Liver (tissue), 9 donors: ENCODE measurements around the gene TPRN. TPM values are rescaled to one million over a fixed set of nuclear protein-coding genes. Genes with fewer than 3 reads are reported as not detected.

ENCODE experiments used
- DNase-seq: peaks from one replicate; pipeline ENCODE4 v3.0.0-alpha.2; 2017; ENCODE audit warnings: low spot score
- H3K27ac ChIP-seq, 2 donors: one replicate each; pipeline ENCODE4 v1.7.0; 2013; ENCODE audit warnings: inconsistent platforms in 2 of 2, low read length in 2 of 2, control low read depth in 1 of 2, low read depth in 1 of 2, mild to moderate bottlenecking in 1 of 2
- H3K27me3 ChIP-seq, 4 donors: one replicate each; pipeline versions ENCODE4 v1.6.1 to v1.7.0; 2013; ENCODE audit warnings: low read length in 3 of 4, inconsistent platforms in 1 of 4, mild to moderate bottlenecking in 1 of 4, moderate library complexity in 1 of 4; ENCODE audit not compliant: control insufficient read depth in 4 of 4, insufficient read depth in 4 of 4
- H3K36me3 ChIP-seq, 4 donors: one replicate each; pipeline versions ENCODE4 v1.6.1 to v1.7.0; 2013; ENCODE audit warnings: low read length in 3 of 4, mild to moderate bottlenecking in 3 of 4, low read depth in 1 of 4, moderate library complexity in 1 of 4; ENCODE audit not compliant: control insufficient read depth in 4 of 4, insufficient read depth in 3 of 4
- H3K4me1 ChIP-seq, 4 donors: one replicate each; pipeline versions ENCODE4 v1.6.1 to v1.7.0; 2013; ENCODE audit warnings: low read length in 3 of 4, mild to moderate bottlenecking in 3 of 4, moderate library complexity in 1 of 4; ENCODE audit not compliant: control insufficient read depth in 4 of 4, insufficient read depth in 4 of 4
- H3K4me3 ChIP-seq, 3 donors: one replicate each; pipeline versions ENCODE4 v1.6.1 to v1.7.0; 2013; ENCODE audit warnings: low read length in 3 of 3, control low read depth in 1 of 3, low read depth in 1 of 3, mild to moderate bottlenecking in 1 of 3
- H3K9ac ChIP-seq, 2 donors: one replicate each; pipeline ENCODE4 v1.7.0; 2013; ENCODE audit warnings: low read length in 2 of 2, mild to moderate bottlenecking in 2 of 2, moderate library complexity in 2 of 2, control low read depth in 1 of 2, low read depth in 1 of 2
- H3K9me3 ChIP-seq, 4 donors: one replicate each; pipeline versions ENCODE4 v1.6.1 to v1.7.0; 2013; ENCODE audit warnings: low read length in 3 of 4; ENCODE audit not compliant: control insufficient read depth in 4 of 4
- EGR1 ChIP-seq, 2 donors: IDR thresholded peaks; 2 replicates each; pipeline ENCODE4 v1.6.1; 2016 to 2018; ENCODE audit warnings: antibody characterized with exemption in 2 of 2, low read depth in 2 of 2
- FOXA1 ChIP-seq: IDR thresholded peaks from 2 replicates; pipeline ENCODE4 v1.6.1; 2016; ENCODE audit warnings: antibody characterized with exemption
- FOXA2 ChIP-seq: IDR thresholded peaks from 2 replicates; pipeline ENCODE4 v1.6.1; 2016; ENCODE audit warnings: antibody characterized with exemption
- GABPA ChIP-seq, 2 donors: IDR thresholded peaks in 1 of 2; conservative IDR thresholded peaks in 1 of 2; 2 replicates each; pipeline ENCODE4 v1.6.1; 2016; ENCODE audit warnings: antibody characterized with exemption in 2 of 2, mild to moderate bottlenecking in 1 of 2, moderate library complexity in 1 of 2
- HNF4A ChIP-seq, 2 donors: conservative IDR thresholded peaks; 2 replicates each; pipeline ENCODE4 v1.6.1; 2016; ENCODE audit warnings: antibody characterized with exemption in 2 of 2, mild to moderate bottlenecking in 2 of 2
- HNF4G ChIP-seq: IDR thresholded peaks from 2 replicates; pipeline ENCODE4 v1.6.1; 2016; ENCODE audit warnings: antibody characterized with exemption
- JUND ChIP-seq, 2 donors: IDR thresholded peaks; 2 replicates each; pipeline ENCODE4 v1.6.1; 2016; ENCODE audit warnings: antibody characterized with exemption in 2 of 2
- MAX ChIP-seq: IDR thresholded peaks from 2 replicates; pipeline ENCODE4 v1.6.1; 2016; ENCODE audit warnings: antibody characterized with exemption
- NR2F2 ChIP-seq: IDR thresholded peaks from 2 replicates; pipeline ENCODE4 v1.6.1; 2016; ENCODE audit warnings: antibody characterized with exemption
- RXRA ChIP-seq, 2 donors: IDR thresholded peaks; 2 replicates each; pipeline ENCODE4 v1.6.1; 2017 to 2018; ENCODE audit warnings: antibody characterized with exemption in 2 of 2, mild to moderate bottlenecking in 1 of 2
- SP1 ChIP-seq: IDR thresholded peaks from 2 replicates; pipeline ENCODE4 v1.6.1; 2018; ENCODE audit warnings: antibody characterized with exemption, mild to moderate bottlenecking
- whole genome bisulfite sequencing: extraction: QIAGEN DNeasy Blood & Tissue Kit; methylation state at CpG from one replicate; pipeline ENCODE4 v1.1.7; 2013; 5-methylcytosine and 5-hydroxymethylcytosine counted together
- polyA plus RNA-seq, 2 donors: library from polyadenylated mRNA; stranded (reverse) in 1 of 2; unstranded in 1 of 2; fragments of 200-250 nt in 1 of 2; fragments of >200 nt in 1 of 2; fragmentation: Nextera tagmentation in 1 of 2; extraction: Ambion mirVana in 1 of 2; gene quantifications; one replicate each; pipeline versions ENCODE4 v1.2.1 to v1.2.3, GENCODE V29; 2013 to 2015
- total RNA-seq, 2 donors: library from RNA; depleted of rRNA; stranded (reverse); fragments of >200 nt; gene quantifications; one replicate each; pipeline ENCODE4 v1.2.3, GENCODE V29; 2014
- TF ChIP-seq, protein P1 (sequence below): IDR thresholded peaks from 2 replicates; pipeline ENCODE4 v1.6.1; 2016; ENCODE audit warnings: antibody characterized with exemption
- TF ChIP-seq, protein P2 (sequence below): IDR thresholded peaks from 2 replicates; pipeline ENCODE4 v1.6.1; 2016; ENCODE audit warnings: antibody characterized with exemption
- TF ChIP-seq, protein P3 (sequence below): IDR thresholded peaks from 2 replicates; pipeline ENCODE4 v1.6.1; 2016; ENCODE audit warnings: antibody characterized with exemption, mild to moderate bottlenecking
- TF ChIP-seq, protein P4 (sequence below): fragments of 150-350 bp; IDR thresholded peaks from 2 replicates; pipeline ENCODE4 v1.5.1; 2017; ENCODE audit warnings: improper control_type of control experiment, low read depth, low read length; ENCODE audit not compliant: missing input control
- donor health status: healthy.
- donor health status: healthy.
- donor health status: healthy.
- donor health status: healthy.
- donor health status: healthy.

The TPRN gene
- total and polyA plus RNA-seq, 4 donors = 5.4 to 20.1 (median 11.1) TPM

DNA sequence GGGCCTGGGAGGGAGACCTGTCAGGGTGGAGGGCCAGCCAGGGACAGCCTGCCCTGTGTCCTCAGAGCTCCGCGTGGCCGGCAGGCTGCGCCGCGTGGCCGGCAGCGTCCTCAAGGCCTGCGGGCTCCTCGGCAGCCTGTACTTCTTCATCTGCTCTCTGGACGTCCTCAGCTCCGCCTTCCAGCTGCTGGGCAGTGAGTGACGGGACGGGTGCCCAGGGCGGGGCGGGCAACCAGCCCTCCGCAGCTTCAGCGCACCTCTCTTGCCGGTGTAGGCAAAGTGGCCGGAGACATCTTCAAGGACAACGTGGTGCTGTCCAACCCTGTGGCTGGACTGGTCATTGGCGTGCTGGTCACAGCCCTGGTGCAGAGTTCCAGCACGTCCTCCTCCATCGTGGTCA, 32.0 kb upstream of the TPRN start (continued):
- TF ChIP-seq, protein P1, sequence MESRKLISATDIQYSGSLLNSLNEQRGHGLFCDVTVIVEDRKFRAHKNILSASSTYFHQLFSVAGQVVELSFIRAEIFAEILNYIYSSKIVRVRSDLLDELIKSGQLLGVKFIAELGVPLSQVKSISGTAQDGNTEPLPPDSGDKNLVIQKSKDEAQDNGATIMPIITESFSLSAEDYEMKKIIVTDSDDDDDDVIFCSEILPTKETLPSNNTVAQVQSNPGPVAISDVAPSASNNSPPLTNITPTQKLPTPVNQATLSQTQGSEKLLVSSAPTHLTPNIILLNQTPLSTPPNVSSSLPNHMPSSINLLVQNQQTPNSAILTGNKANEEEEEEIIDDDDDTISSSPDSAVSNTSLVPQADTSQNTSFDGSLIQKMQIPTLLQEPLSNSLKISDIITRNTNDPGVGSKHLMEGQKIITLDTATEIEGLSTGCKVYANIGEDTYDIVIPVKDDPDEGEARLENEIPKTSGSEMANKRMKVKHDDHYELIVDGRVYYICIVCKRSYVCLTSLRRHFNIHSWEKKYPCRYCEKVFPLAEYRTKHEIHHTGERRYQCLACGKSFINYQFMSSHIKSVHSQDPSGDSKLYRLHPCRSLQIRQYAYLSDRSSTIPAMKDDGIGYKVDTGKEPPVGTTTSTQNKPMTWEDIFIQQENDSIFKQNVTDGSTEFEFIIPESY = no peak
- TF ChIP-seq GABPA (IDR thresholded peaks at IDR 0.05 in 1 of 2, conservative IDR thresholded peaks at IDR 0.05 in 1 of 2) (no peak), EGR1 (IDR thresholded peaks at IDR 0.05; ENCODE audit: low read depth in 2 of 2) (no peak)

GRCh38 chr9:137232101-137232500, 31.6 kb upstream of the TPRN start:
- 82% methylated on average over 10 of the region's 10 CpGs for WGBS
- DNase-seq = no peak
- Histone ChIP-seq H3K27me3 (no peaks in the 10 kb centered on the region), H3K9me3 (no peaks in the 10 kb centered on the region), H3K4me1 (peaks cover 5 to 14% (median 8%) of the 10 kb centered on the region in 4 donors), H3K9ac (no peak overlapping the region), H3K27ac (no peak overlapping the region), H3K4me3 (no peak overlapping the region), H3K36me3 (no peaks in the 10 kb centered on the region)
- TF ChIP-seq FOXA2 = no peak
- no peak for TF ChIP-seq MAX
- TF ChIP-seq, protein P2, sequence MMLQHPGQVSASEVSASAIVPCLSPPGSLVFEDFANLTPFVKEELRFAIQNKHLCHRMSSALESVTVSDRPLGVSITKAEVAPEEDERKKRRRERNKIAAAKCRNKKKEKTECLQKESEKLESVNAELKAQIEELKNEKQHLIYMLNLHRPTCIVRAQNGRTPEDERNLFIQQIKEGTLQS = no peak
- TF ChIP-seq, protein P3, sequence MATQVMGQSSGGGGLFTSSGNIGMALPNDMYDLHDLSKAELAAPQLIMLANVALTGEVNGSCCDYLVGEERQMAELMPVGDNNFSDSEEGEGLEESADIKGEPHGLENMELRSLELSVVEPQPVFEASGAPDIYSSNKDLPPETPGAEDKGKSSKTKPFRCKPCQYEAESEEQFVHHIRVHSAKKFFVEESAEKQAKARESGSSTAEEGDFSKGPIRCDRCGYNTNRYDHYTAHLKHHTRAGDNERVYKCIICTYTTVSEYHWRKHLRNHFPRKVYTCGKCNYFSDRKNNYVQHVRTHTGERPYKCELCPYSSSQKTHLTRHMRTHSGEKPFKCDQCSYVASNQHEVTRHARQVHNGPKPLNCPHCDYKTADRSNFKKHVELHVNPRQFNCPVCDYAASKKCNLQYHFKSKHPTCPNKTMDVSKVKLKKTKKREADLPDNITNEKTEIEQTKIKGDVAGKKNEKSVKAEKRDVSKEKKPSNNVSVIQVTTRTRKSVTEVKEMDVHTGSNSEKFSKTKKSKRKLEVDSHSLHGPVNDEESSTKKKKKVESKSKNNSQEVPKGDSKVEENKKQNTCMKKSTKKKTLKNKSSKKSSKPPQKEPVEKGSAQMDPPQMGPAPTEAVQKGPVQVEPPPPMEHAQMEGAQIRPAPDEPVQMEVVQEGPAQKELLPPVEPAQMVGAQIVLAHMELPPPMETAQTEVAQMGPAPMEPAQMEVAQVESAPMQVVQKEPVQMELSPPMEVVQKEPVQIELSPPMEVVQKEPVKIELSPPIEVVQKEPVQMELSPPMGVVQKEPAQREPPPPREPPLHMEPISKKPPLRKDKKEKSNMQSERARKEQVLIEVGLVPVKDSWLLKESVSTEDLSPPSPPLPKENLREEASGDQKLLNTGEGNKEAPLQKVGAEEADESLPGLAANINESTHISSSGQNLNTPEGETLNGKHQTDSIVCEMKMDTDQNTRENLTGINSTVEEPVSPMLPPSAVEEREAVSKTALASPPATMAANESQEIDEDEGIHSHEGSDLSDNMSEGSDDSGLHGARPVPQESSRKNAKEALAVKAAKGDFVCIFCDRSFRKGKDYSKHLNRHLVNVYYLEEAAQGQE = no peak
- no peak for TF ChIP-seq FOXA1
- TF ChIP-seq HNF4A (conservative IDR thresholded peaks at IDR 0.05) = no peak
- TF ChIP-seq JUND (IDR thresholded peaks at IDR 0.05) = no peak
- no peak for TF ChIP-seq SP1
- no peak for TF ChIP-seq GABPA (IDR thresholded peaks at IDR 0.05 in 1 of 2, conservative IDR thresholded peaks at IDR 0.05 in 1 of 2)
- TF ChIP-seq HNF4G = no peak
- TF ChIP-seq, protein P1 = no peak
- TF ChIP-seq NR2F2 = no peak
- TF ChIP-seq, protein P4, sequence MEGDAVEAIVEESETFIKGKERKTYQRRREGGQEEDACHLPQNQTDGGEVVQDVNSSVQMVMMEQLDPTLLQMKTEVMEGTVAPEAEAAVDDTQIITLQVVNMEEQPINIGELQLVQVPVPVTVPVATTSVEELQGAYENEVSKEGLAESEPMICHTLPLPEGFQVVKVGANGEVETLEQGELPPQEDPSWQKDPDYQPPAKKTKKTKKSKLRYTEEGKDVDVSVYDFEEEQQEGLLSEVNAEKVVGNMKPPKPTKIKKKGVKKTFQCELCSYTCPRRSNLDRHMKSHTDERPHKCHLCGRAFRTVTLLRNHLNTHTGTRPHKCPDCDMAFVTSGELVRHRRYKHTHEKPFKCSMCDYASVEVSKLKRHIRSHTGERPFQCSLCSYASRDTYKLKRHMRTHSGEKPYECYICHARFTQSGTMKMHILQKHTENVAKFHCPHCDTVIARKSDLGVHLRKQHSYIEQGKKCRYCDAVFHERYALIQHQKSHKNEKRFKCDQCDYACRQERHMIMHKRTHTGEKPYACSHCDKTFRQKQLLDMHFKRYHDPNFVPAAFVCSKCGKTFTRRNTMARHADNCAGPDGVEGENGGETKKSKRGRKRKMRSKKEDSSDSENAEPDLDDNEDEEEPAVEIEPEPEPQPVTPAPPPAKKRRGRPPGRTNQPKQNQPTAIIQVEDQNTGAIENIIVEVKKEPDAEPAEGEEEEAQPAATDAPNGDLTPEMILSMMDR = no peak
- no peak for TF ChIP-seq RXRA (IDR thresholded peaks at IDR 0.05)
